Measurements from ENCODE around the gene RNF166. TPM values are rescaled to one million over a fixed set of nuclear protein-coding genes. Genes with fewer than 3 reads are reported as not detected.

The RNF166 gene
- total RNA-seq, 1 experiment from 2014 or later = 46.2 TPM

DNA sequence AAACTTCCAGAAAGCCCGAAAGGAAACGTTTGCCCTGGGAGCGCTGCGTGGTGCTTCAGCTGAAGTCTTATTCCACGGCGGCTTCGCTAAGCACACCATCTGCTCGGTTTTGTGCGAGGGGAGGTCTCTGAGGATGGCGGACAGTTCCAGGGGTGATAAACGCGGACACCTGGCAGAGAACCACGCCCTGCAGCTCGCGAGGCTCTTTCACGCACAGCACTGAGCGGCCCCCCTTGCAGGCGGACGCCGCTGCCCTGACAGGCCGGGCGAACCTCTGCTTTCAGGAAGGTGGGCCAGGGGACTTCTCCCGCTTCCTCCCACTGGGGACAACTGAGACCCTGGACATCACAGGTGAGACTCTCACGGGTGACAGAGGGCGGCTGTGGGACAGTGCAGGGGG, 47.0 kb downstream of the RNF166 start:
- no peak for TF ChIP-seq ZNF423 (CRISPR knock-in tag; IDR thresholded peaks at IDR 0.05)
- no peak for TF ChIP-seq ZNF396 (CRISPR knock-in tag; IDR thresholded peaks at IDR 0.05; ENCODE audit: borderline replicate concordance)
- no peak for TF ChIP-seq PRRX2 (CRISPR knock-in tag; IDR thresholded peaks at IDR 0.05)
- TF ChIP-seq HMGA2 (CRISPR knock-in tag; IDR thresholded peaks at IDR 0.05) = no peak
- no peak for TF ChIP-seq JAZF1 (CRISPR knock-in tag; IDR thresholded peaks at IDR 0.05)
- TF ChIP-seq, protein P1, sequence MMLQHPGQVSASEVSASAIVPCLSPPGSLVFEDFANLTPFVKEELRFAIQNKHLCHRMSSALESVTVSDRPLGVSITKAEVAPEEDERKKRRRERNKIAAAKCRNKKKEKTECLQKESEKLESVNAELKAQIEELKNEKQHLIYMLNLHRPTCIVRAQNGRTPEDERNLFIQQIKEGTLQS (CRISPR knock-in tag; conservative IDR thresholded peaks at IDR 0.05) = no peak
- TF ChIP-seq MYBL2 (CRISPR knock-in tag; IDR thresholded peaks at IDR 0.05) = no peak
- TF ChIP-seq, protein P2, sequence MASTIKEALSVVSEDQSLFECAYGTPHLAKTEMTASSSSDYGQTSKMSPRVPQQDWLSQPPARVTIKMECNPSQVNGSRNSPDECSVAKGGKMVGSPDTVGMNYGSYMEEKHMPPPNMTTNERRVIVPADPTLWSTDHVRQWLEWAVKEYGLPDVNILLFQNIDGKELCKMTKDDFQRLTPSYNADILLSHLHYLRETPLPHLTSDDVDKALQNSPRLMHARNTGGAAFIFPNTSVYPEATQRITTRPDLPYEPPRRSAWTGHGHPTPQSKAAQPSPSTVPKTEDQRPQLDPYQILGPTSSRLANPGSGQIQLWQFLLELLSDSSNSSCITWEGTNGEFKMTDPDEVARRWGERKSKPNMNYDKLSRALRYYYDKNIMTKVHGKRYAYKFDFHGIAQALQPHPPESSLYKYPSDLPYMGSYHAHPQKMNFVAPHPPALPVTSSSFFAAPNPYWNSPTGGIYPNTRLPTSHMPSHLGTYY (CRISPR knock-in tag; IDR thresholded peaks at IDR 0.05) = no peak
- TF ChIP-seq, protein P3, sequence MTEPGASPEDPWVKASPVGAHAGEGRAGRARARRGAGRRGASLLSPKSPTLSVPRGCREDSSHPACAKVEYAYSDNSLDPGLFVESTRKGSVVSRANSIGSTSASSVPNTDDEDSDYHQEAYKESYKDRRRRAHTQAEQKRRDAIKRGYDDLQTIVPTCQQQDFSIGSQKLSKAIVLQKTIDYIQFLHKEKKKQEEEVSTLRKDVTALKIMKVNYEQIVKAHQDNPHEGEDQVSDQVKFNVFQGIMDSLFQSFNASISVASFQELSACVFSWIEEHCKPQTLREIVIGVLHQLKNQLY (CRISPR knock-in tag; IDR thresholded peaks at IDR 0.05) = no peak

DNA sequence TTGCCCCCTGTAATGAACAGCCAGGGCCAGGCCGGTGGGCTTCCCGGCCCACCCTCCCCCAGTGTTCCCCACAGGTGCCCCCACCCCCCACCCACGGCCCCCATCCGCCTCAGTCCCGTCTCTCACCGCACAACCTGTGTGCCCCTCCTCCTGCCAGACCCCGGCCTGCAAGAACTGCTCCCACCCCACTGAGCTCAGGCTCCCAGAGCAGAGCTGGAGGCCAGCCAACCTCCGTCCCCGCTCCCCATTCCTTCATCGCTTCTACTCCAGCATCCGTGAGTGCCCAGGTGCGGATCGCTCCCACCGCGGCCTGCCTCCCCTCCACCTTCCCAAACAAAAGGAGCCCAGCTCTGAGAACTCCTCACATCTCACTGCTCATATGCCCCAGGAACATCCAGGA, 47.5 kb downstream of the RNF166 start:
- ChIA-PET POLR2A (no interaction called here), CTCF (interaction anchor here (1.0 to 1.7 kb wide), 2 partner anchors 48 to 79 kb away, joined by 3 to 5 read pairs; no protein-coding TSS in a partner anchor)
- Mint-ChIP-seq H3K9me3 (no peaks in the 10 kb centered on the region), H3K27me3 (ENCODE audit: low read depth) (no peaks in the 10 kb centered on the region; the same call in 1 of the 2 replicates), H3K4me3 (no peak overlapping the region), H3K27ac (0 out of 2 replicates have a peak overlapping the region, but pooled peaks have one; percentile 45), H3K4me1 (peaks cover 14% of the 10 kb centered on the region), H3K36me3 (peaks cover 11% of the 10 kb centered on the region; the same call in 1 of the 2 replicates)
- TF ChIP-seq CBFB (CRISPR knock-in tag; IDR thresholded peaks at IDR 0.05; ENCODE audit: low read depth) (no peak), TEAD4 (CRISPR knock-in tag; IDR thresholded peaks at IDR 0.05) (no peak), TP53 (CRISPR knock-in tag; IDR thresholded peaks at IDR 0.05) (no peak), FOXK1 (CRISPR knock-in tag; IDR thresholded peaks at IDR 0.05) (no peak), SP1 (CRISPR knock-in tag; conservative IDR thresholded peaks at IDR 0.05) (no peak), NR3C1 (CRISPR knock-in tag; conservative IDR thresholded peaks at IDR 0.05; ENCODE audit: low read depth) (no peak), ZNF121 (CRISPR knock-in tag; IDR thresholded peaks at IDR 0.05) (no peak), ZNF219 (CRISPR knock-in tag; IDR thresholded peaks at IDR 0.05; ENCODE audit: borderline replicate concordance) (no peak)
- TF ChIP-seq, protein P4, sequence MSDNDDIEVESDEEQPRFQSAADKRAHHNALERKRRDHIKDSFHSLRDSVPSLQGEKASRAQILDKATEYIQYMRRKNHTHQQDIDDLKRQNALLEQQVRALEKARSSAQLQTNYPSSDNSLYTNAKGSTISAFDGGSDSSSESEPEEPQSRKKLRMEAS (CRISPR knock-in tag; IDR thresholded peaks at IDR 0.05) = no peak
- TF ChIP-seq, protein P5, sequence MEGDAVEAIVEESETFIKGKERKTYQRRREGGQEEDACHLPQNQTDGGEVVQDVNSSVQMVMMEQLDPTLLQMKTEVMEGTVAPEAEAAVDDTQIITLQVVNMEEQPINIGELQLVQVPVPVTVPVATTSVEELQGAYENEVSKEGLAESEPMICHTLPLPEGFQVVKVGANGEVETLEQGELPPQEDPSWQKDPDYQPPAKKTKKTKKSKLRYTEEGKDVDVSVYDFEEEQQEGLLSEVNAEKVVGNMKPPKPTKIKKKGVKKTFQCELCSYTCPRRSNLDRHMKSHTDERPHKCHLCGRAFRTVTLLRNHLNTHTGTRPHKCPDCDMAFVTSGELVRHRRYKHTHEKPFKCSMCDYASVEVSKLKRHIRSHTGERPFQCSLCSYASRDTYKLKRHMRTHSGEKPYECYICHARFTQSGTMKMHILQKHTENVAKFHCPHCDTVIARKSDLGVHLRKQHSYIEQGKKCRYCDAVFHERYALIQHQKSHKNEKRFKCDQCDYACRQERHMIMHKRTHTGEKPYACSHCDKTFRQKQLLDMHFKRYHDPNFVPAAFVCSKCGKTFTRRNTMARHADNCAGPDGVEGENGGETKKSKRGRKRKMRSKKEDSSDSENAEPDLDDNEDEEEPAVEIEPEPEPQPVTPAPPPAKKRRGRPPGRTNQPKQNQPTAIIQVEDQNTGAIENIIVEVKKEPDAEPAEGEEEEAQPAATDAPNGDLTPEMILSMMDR (IDR thresholded peaks at IDR 0.05) = no peak
- TF ChIP-seq, protein P6, sequence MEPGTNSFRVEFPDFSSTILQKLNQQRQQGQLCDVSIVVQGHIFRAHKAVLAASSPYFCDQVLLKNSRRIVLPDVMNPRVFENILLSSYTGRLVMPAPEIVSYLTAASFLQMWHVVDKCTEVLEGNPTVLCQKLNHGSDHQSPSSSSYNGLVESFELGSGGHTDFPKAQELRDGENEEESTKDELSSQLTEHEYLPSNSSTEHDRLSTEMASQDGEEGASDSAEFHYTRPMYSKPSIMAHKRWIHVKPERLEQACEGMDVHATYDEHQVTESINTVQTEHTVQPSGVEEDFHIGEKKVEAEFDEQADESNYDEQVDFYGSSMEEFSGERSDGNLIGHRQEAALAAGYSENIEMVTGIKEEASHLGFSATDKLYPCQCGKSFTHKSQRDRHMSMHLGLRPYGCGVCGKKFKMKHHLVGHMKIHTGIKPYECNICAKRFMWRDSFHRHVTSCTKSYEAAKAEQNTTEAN (CRISPR knock-in tag; IDR thresholded peaks at IDR 0.05) = no peak
- TF ChIP-seq, protein P7, sequence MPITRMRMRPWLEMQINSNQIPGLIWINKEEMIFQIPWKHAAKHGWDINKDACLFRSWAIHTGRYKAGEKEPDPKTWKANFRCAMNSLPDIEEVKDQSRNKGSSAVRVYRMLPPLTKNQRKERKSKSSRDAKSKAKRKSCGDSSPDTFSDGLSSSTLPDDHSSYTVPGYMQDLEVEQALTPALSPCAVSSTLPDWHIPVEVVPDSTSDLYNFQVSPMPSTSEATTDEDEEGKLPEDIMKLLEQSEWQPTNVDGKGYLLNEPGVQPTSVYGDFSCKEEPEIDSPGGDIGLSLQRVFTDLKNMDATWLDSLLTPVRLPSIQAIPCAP (CRISPR knock-in tag; IDR thresholded peaks at IDR 0.05) = no peak
- no peak for DNase-seq (ENCODE audit: low spot score)
- no peak for ATAC-seq

More for the DNA sequence above, 47.0 kb downstream of the RNF166 start:
- H3K27ac Mint-ChIP-seq = no peak overlapping the region
- no peaks in the 10 kb centered on the region for H3K9me3 Mint-ChIP-seq
- no peak for ATAC-seq
- peaks cover 11% of the 10 kb centered on the region; the same call in 1 of the 2 replicates for H3K36me3 Mint-ChIP-seq
- DNase-seq (ENCODE audit: low spot score) = no peak
- H3K4me3 Mint-ChIP-seq = no peak overlapping the region
- CTCF ChIA-PET = interaction anchor here (1.0 to 1.7 kb wide), 2 partner anchors 49 to 78 kb away, joined by 3 to 5 read pairs; no protein-coding TSS in a partner anchor
- peaks cover 14% of the 10 kb centered on the region for H3K4me1 Mint-ChIP-seq
- POLR2A ChIA-PET = no interaction called here
- H3K27me3 Mint-ChIP-seq (ENCODE audit: low read depth) = no peaks in the 10 kb centered on the region; the same call in 1 of the 2 replicates

Data from WTC11 (cell line).